OCI-LY7 (cell line): ENCODE measurements around the gene PITX3. TPM values are rescaled to one million over a fixed set of nuclear protein-coding genes. Genes with fewer than 3 reads are reported as not detected.
A peak's percentile ranks its signal among the peaks of the same experiment; 100 is the strongest.

ENCODE experiments used
- BruUV-seq: library from RNA; stranded (reverse); fragments of 400-500 nt; replicated peaks from 2 replicates; lab custom pipeline; 2021; lab: Mats Ljungman, UMichigan
- CTCF ChIA-PET: fragments of 300-600 bp; sonication (Branson Sonifier 250); formaldehyde crosslinking; loops from one replicate; lab custom pipeline; 2022; ENCODE audit warnings: antibody characterized with exemption; ENCODE audit not compliant: unreplicated experiment; lab: Charles Lee
- POLR2A ChIA-PET: fragments of 300-600 bp; sonication (Branson Sonifier 250); formaldehyde crosslinking; loops from one replicate; lab custom pipeline; 2022; ENCODE audit warnings: antibody characterized with exemption; lab: Charles Lee
- DNase-seq: peaks from one replicate; pipeline ENCODE4 v3.0.0-alpha.2; 2015; ENCODE audit warnings: low spot score
- H2AFZ ChIP-seq: fragments of 200-600 bp; sonication (generic), shearing (Covaris generic); 2 replicates; pipeline ENCODE4 v1.6.1; 2014; ENCODE audit warnings: mild to moderate bottlenecking, antibody characterized with exemption, low read length, moderate library complexity
- H3K27ac ChIP-seq: fragments of 200-600 bp; sonication (generic); 2 replicates; pipeline ENCODE4 v1.5.1; 2014; ENCODE audit warnings: mixed run types, low read depth, mild to moderate bottlenecking, moderate library complexity, low read length, inconsistent platforms; ENCODE audit not compliant: poor library complexity, severe bottlenecking
- H3K36me3 ChIP-seq: fragments of 200-600 bp; sonication (generic); 2 replicates; pipeline ENCODE4 v1.6.1; 2014; ENCODE audit warnings: mild to moderate bottlenecking, antibody characterized with exemption, low read length, moderate library complexity, mixed read lengths; ENCODE audit not compliant: insufficient read depth
- H3K4me1 ChIP-seq: fragments of 200-600 bp; sonication (generic); 2 replicates; pipeline ENCODE4 v1.5.1; 2014; ENCODE audit warnings: mild to moderate bottlenecking, low read length; ENCODE audit not compliant: insufficient read depth, poor library complexity, severe bottlenecking
- H3K4me2 ChIP-seq: fragments of 200-600 bp; sonication (generic); 2 replicates; pipeline ENCODE4 v1.6.1; 2014; ENCODE audit warnings: mild to moderate bottlenecking, low read length
- H3K4me3 ChIP-seq: fragments of 200-600 bp; sonication (generic); 2 replicates; pipeline ENCODE4 v1.5.1; 2014; ENCODE audit warnings: mild to moderate bottlenecking, low read depth, low read length; ENCODE audit not compliant: poor library complexity, severe bottlenecking
- H3K79me2 ChIP-seq: fragments of 200-600 bp; sonication (generic); 2 replicates; pipeline ENCODE4 v1.6.1; 2016; ENCODE audit warnings: low read depth, mild to moderate bottlenecking, low read length, moderate library complexity, mixed read lengths; ENCODE audit not compliant: insufficient read depth
- H3K9me2 ChIP-seq: fragments of 200-600 bp; sonication (generic); 2 replicates; pipeline ENCODE4 v1.6.1; 2016; ENCODE audit warnings: mild to moderate bottlenecking, low read length, mixed read lengths; ENCODE audit not compliant: insufficient read depth
- H3K9me3 ChIP-seq: fragments of 200-600 bp; sonication (generic); 2 replicates; pipeline ENCODE4 v1.6.1; 2014; ENCODE audit warnings: mild to moderate bottlenecking, mixed run types, low read length, mixed read lengths
- H4K20me1 ChIP-seq: fragments of 200-600 bp; sonication (generic); 2 replicates; pipeline ENCODE4 v1.6.1; 2014; ENCODE audit warnings: mild to moderate bottlenecking, antibody characterized with exemption, low read length, moderate library complexity, mixed read lengths; ENCODE audit not compliant: insufficient read depth
- EZH2phosphoT487 ChIP-seq: fragments of 200-600 bp; sonication (generic); IDR thresholded peaks from 2 replicates; pipeline ENCODE4 v1.6.1; 2018; ENCODE audit warnings: low read depth, borderline replicate concordance, mild to moderate bottlenecking, mixed run types, antibody characterized with exemption, low read length, moderate library complexity, mixed read lengths
- intact Hi-C: fragments of 100-400 bp; cut with micrococcal nuclease; formaldehyde crosslinking; loops from one replicate; pipeline ENCODE4 v1.10.0; 2022; ENCODE audit not compliant: unreplicated experiment
- total RNA-seq, 2 experiments: library from RNA; depleted of rRNA in 1 of 2; stranded (reverse); fragments of >200 nt in 1 of 2; shearing (Covaris generic) in 1 of 2; gene quantifications; 2 replicates each; pipeline ENCODE4 v1.2.3, GENCODE V29; 2014 to 2022
- TF ChIP-seq, protein P1 (sequence below): fragments of 200-600 bp; sonication (generic); conservative IDR thresholded peaks from 2 replicates; pipeline ENCODE4 v1.5.1; 2014; ENCODE audit warnings: mild to moderate bottlenecking, antibody characterized with exemption, low read length, moderate library complexity, mixed read lengths

PITX3 gene
- total RNA-seq, 2 experiments from 2014 or later = not detected

DNA sequence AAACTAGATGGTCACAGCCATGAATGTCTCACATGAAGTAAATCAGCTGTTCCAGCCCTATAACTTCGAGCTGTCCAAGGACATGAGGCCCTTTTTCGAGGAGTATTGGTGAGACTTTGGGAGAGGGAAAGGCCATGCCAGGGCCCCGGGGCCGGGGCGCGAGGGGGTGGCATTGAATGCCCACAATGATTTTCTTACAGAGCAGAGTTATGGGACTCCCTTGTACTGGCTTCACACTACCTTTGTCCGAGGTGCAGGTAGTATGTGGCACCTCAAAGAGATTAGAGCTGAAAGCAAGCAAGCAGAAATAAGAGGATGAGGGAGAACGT is 14.8 kb downstream of the PITX3 start:
- ChIA-PET POLR2A (no interaction called here), CTCF (interaction anchor here (0.8 to 1.0 kb wide), 2 partner anchors 9 to 41 kb away, joined by 3 read pairs; no protein-coding TSS in a partner anchor)
- Histone ChIP-seq H4K20me1 (no peaks in the 10 kb centered on the region), H3K79me2 (no peaks in the 10 kb centered on the region), H3K4me1 (peaks cover 3% of the 10 kb centered on the region), H3K36me3 (no peaks in the 10 kb centered on the region), H3K9me3 (no peaks in the 10 kb centered on the region), H2AFZ (peak overlapping the region; percentile 78), H3K27ac (no peak overlapping the region), H3K9me2 (no peaks in the 10 kb centered on the region), H3K4me3 (peak overlapping the region; percentile 47), H3K4me2 (peak overlapping the region; percentile 65)
- TF ChIP-seq, protein P1, sequence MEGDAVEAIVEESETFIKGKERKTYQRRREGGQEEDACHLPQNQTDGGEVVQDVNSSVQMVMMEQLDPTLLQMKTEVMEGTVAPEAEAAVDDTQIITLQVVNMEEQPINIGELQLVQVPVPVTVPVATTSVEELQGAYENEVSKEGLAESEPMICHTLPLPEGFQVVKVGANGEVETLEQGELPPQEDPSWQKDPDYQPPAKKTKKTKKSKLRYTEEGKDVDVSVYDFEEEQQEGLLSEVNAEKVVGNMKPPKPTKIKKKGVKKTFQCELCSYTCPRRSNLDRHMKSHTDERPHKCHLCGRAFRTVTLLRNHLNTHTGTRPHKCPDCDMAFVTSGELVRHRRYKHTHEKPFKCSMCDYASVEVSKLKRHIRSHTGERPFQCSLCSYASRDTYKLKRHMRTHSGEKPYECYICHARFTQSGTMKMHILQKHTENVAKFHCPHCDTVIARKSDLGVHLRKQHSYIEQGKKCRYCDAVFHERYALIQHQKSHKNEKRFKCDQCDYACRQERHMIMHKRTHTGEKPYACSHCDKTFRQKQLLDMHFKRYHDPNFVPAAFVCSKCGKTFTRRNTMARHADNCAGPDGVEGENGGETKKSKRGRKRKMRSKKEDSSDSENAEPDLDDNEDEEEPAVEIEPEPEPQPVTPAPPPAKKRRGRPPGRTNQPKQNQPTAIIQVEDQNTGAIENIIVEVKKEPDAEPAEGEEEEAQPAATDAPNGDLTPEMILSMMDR = no peak
- TF ChIP-seq EZH2phosphoT487 = no peak
- BruUV-seq = no TSS peak
- DNase-seq = no peak
- intact Hi-C loops = loop anchor here (5.0 kb wide), 1 partner anchor 356 kb away; no protein-coding TSS in a partner anchor

DNA sequence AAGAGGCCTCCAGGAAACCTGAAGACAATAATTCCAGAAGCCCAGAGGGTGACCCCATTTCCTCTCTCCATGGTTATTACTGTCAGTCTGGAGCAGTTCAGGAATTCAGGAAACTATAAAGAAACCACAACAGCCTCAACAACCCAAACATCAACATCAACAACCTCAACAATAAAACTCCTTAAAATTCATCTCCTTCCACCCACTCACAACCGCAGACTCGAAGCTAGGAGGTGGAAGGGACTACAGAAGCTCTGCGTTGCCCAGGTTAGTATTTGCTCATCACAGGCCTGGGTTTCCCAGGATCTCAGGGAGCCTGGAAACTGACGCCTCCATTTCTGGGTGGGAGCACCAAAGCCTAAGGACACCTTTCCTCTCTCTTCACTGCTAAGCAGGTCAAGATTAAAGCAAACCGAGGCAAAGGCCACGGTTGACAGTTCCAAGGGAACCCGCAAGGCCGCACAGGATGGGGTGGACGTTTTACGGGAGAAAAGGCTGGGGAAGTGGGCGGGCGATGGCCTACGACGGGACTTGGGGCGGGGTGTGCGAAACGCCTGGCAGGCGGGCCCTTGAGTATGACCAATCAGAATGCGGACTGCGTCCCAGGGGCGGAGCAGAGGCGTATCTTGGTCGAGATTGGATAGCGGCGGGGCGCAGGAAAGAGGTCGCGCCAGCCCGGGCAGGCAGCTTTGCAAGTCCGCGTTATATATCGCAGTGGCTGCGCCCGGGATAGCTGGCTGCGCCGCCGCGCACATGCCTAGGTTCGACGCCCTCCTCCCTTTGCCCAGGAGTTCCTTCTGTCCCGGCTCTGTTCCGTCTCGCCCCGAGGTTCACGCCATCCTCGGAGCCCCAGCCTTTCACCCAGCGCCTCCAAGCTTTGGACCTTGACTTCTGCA is 15.4 kb downstream of the PITX3 start, which contains the start of gene ELOVL3:
ELOVL3 (plus strand) TSS at position 654 of the 896 bp plus-strand sequence. CDS start 250 bp downstream, outside the sequence.
- intact Hi-C loops = loop anchor here (5.0 kb wide), 1 partner anchor 356 kb away; no protein-coding TSS in a partner anchor
- Histone ChIP-seq H3K4me2 (peak within 1 kb of the TSS; percentile 65), H3K9me2 (no peaks in the 10 kb centered on the region), H3K27ac (no peak within 1 kb of the TSS), H3K4me3 (peak within 1 kb of the TSS; percentile 47), H3K36me3 (no peaks in the 10 kb centered on the region), H4K20me1 (no peaks in the 10 kb centered on the region), H3K79me2 (no peaks in the 10 kb centered on the region), H3K4me1 (peaks cover 3% of the 10 kb centered on the region), H2AFZ (peak within 1 kb of the TSS; percentile 78), H3K9me3 (no peaks in the 10 kb centered on the region)
- BruUV-seq = no TSS peak
- ChIA-PET POLR2A (no interaction called here), CTCF (no interaction called here)
- peak; percentile 75 for DNase-seq
- TF ChIP-seq, protein P1 = no peak
- TF ChIP-seq EZH2phosphoT487 = no peak
